Measurements from ENCODE around the gene CYP24A1.

CYP24A1 gene

DNA sequence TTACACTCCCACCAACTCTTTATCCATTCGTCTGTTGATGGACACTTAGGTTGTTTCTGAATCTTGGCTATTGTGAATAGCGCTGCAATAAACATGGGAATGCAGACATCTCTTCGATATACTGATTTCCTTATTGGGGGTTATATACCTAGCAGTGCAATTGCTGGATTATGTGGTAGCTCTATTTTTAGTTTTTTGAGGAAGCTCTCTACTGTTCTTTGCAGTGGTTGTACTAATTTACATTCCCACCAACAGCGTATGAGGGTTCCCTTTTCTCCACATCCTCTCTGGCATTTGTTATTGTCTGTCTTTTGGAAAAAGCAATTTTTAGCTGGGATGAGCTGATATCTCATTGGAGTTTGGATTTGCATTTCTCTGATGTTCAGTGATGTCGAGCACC is 29.5 kb upstream of the CYP24A1 start:
- DNase-seq (ENCODE audit: low spot score): no peak

DNA sequence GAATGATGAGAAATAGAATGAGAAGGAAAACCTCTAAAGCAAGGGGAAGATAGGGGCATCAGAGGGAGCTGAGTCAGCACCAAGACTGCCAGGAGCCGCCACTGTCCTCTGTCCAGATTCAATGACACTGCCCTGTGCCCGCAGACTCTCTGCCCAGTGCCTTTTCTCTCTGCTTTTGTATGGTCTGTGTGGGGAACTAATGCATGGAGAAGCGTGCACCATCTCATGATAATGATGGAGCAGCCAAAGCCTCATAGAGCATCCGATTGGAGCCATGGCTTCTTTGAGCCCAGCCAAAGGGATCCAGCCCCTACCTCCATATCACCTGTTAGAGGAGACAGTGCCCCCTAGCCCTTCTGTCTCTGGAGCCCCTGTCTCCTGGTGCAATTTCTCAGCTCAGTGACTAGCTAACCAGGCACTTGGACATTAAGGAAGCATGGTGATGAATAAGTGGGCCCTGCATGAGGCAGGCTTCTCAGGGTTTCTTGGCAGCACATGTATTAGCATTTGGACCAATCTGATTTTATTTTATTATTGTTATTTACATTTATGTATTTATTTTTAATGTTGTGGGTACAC is 27.6 kb upstream of the CYP24A1 start:
- DNase-seq (ENCODE audit: low spot score): no peak

DNA sequence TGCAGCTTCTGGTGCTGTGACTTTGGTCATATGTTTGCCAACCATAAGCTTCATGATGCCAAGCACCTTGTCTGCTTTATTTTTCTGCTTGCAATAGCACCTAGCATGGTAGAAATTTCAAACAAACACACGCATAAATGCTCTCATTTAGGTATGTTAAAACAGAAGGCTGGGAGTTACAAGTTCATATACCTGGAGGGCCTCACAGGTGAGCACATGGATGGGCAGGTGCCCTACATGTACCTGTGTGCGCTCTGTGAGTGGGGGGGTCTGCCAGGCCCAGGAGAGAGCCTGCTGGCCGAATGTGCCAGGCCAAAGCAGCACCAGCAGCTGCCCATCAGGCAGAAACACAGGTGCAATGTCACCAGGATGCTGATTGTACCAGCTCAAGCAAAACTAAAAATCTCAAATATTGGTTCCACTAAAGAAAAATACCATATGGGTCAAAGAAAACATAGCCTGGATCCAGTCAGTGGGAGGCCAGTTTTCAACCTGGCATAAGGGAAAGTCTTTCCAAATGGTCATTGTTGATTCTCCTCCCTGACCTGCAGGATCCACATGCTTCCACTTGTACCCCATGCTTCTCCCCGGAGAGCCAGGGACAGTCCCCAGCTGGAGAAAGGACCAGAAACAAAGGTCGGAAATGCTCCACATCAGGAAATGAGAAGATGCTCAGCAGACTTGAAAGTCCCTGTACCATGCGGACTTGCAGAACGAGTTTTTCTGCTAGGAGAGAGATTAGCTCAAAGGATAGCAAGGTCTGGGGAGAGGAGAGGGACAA is 26.9 kb upstream of the CYP24A1 start:
- no peak for DNase-seq (ENCODE audit: low spot score)

DNA sequence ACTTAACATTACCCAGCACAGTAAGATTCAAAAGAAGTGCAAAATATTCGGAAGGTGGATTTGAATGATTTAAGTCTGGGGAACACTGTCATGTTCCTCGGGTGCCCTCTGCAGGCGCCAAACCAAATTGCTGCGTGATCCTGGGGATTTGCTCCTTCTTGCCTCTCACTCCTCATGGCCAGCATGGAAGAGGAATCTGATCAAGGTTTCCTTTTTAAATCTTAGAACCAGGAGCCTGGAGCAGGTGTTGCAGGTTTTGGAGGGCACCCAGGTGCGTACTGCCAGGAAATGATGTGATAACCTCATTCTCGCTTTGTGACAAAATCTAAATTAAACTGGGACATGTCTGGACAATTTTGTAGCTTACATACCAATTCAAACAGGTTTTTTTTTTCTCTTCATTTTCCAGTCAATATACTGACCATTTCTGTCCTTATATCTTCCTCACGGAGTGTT is 26.0 kb upstream of the CYP24A1 start:
- peak; percentile 63 for DNase-seq (ENCODE audit: low spot score)

DNA sequence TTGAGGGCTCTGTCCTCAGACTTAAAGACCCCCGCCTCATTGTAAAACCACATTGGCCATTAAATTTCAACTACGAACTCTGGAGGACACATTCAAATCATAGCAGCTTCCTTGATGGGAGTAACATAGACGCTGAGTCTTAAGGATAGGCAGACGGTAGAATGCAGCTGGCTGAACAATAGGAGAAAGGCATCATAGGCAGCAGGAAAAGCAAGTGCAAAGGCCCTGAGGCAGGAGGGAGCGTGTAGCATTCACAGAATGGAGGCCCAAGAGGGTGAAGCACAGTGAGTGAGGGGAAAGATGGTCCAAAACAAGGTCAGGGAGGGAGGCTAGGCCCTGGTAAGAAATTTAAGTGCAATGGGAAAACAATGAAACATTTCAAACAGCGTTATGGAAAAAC is 25.5 kb upstream of the CYP24A1 start:
- DNase-seq (ENCODE audit: low spot score): no peak

DNA sequence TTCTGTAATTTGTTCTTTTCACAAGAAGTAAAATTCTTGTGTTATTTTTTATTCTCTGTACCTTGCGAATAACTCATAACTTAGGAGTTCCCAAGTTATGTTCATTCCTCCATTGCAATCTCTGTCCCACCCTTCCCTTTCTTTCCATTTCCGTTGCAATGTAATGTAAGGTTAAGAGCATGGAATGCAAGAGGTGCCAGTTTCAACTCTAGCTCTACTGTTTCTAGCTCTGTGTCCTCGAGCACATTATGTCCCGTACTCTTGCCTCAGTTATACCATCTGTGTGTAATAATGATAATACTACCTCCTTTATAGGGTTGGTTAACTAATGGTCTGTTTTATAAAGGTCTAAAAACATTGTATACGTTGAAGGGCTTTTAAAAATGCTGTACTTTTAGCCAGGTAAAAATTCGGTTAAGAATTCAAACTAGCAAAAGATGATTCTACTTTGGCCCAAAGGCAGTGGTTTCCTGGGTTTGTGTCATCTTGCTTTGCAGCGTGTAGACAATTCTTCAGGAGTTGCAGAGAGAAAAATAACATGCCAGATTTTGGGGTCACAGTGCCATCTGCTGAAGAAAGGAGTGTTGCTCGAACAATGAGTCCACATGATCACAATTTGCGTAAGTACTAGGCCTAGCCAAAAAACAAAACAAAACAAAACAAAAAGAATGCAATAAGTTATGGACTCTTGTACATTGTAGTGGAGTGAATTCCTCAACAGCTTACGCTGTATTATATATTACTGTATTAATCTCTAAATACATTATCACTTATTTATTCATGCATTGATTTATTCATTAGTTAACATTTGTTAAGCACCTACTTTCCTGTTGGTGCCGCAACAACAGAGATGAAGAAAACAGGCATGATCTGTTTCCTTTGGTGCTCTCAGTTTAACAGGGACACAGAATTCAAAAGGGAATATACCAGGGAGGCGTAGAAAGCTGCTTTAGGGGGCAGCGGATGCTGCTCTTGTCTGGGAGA is 24.1 kb upstream of the CYP24A1 start:
- peak; percentile 33 for DNase-seq (ENCODE audit: low spot score)

DNA sequence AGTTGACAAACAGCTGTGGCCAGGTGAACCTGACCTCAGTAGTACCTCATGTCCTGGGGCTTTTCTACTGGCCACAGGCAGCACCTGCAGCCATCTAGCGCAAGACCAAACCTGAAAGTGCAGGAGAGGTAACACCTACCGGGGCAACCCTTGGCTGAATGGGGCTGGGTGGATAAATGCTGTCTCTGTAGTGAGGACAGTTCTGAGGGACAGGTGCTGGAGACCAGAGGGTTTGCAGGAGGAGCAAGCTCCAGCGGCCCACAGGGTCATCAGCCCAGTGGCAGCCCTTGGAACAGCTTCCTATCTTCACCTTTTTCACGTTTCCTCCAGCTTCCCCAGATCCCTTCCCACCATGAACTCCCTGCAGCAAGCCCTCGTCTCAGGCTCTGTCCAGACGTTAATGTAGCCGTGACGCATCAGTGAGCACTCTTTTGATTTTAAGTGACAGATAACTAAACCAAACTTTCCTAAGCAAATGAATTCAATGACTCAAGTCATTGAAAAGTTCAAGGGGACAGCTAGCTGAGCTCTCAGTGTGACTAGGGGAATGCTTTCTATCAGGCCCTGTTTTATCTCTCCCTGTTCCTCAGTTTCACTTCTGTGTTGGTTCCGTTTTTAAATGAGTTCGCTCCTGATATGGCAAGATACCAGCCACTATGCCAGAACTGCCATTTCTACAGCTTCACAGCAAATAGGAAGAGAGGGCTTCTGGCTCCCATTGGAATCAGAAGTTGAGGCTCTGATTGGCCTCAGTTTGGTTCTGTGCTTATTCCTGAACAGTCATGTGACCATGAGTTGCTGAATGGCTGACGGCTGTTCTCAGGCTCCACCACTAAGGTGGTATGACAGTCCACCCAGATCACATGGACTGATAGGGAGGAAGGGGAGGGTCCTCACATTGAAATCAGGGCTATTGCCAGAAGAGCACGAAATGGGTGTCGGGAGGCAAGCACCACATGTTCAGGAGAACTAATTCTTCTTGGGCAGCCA is 22.0 kb upstream of the CYP24A1 start:
- DNase-seq (ENCODE audit: low spot score): no peak

DNA sequence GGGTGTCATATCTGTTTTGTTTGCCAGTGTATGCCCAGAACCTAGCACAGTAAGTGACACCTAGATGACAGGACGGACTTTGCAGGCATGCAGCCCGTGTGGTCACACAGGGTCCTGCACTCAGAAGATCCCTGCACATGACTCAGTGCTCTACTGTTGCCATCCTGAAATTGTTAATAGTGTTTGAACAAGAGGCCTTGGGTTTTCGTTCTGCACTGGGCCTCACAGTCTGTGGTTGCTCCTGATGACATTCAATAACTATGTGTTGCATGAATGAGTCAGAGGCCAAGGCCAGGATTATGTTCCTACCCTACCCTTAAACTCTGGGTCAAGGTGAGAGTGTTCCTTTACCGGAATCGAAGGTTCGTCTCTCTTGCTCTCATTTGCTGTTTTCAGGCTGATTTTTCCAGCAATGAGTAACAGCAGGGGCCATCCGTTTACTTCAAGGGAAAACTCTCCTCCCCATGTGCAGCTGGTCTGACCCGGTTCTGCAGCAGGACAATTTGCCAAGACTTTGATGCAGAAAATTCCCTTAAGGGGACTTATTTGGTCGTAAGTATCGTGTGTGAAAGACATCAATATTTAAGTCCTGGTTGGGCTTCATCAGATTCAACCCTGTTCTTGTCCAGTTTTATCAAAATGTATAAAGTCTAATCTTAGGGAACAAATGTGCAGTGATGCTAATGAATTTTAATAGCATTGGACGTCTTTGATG is 21.1 kb upstream of the CYP24A1 start:
- no peak for DNase-seq (ENCODE audit: low spot score)

DNA sequence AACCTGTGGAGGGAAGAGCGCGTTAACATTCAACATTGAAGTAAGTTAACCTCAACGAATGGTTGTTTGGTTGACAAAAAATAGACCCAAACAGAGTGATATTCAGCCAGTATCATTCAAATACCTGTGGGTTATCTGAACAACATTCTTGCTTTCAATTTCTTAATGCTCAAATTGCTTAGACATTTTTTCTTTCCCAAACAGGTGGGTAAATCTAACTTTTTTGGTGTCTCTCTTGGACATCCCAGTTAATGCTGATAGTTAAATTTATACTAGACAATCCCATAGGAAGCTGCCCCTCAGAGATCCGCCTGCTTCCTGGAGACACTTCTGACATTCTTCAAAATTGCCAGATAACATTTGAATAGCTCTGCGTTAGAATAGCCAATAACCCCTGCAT is 20.0 kb upstream of the CYP24A1 start:
- DNase-seq (ENCODE audit: low spot score): no peak

DNA sequence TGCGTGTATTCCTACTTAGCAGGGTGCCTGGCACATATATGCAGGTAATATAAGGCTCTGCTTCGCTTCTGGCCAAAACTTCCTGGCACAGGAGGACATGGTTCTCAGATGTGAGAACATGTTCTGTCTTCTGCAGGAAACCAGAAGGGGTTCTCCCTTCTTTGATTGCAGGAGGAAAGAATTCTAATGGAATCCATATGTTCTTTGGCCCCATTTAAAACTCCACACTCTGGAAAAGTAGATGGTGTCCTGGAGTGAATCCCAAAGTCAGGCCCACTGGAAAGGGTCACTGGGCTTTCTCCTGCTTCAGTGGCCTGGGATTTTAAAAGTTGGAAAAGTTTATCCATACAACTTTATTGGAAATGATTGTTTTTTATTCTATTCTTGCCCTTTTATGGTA is 16.4 kb upstream of the CYP24A1 start:
- no peak for DNase-seq (ENCODE audit: low spot score)

DNA sequence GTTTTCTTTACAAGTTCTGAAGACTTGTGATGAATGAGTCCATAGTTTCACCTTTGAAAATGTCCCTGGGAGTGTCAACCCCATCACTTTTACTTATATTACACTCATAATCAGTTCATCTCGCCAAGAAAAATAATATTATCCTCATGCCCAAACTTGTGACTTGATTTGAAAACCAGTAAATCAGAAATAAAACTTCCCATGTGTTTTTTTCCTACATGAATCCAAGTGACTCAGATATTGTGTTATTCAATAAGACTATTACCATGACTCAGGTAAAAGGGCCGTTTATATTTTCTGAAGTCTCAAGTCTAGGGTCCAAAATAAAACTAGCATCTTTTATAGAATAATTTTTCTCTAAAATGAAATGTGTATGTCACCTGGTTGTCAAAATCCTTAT is 15.8 kb upstream of the CYP24A1 start:
- no peak for DNase-seq (ENCODE audit: low spot score)

DNA sequence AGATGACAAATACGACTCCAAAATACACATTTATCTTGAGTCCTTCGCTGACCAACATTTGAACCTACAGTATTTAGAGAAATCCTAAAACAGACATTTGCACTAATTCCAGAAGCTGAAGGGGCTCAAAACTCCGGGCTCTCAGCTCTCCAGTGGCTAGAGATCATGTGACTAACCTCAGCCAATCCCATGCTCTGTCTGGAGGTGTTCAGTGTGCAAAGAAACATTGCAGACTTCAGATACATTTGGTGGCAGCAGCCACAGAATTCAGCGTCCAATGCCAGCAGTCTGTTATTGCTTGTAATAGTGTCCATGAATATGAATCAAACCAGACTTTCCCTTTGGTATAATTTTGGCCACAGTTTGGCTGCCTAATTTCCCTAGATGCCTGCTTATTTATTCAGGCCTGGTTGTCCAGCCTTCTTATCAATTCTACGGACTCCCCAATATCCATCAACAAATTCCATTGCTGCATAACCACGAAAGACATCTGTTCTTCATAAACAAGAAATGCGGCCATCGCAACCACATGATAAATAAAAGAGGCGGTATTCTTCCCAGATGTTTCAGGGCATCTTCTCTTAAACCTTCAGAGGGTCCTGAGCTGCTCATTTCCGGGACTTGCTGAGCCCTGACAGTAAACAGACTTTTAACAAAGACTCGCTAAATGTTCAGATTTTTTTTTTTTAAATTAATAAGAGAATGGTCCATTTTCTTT is 14.5 kb upstream of the CYP24A1 start:
- no peak for DNase-seq (ENCODE audit: low spot score)

DNA sequence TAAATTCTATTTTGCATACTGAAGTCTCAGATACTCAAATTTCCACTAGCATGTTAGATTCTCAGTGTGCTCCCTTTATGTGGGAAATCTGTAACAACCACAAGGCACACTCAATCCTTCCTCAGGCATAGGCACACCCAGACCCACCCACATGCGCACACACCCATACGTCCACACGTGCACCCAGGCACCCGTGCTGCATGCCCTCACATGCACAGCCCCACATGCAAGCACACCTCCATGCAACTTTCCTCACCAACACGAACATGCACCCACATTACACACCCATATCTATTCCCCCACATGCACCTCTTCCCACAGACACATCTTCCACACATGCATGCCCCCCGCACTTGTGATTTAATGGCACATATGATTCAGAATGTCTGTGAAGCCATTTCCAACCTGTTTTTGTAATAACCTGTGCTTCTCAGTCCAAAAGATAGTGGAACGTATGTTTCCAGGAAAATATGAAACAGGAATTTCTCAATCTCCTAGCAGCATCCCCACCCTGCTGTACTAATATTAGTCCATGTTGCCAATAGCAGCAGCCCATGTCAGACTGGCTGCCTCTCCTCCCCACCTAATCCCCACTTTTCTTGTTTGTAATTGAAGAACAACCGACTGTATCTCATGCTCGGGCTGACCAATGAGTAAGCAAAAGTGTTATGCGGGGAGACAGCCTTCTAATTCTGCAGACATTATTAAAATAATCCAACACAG is 11.3 kb upstream of the CYP24A1 start:
- DNase-seq (ENCODE audit: low spot score): no peak

DNA sequence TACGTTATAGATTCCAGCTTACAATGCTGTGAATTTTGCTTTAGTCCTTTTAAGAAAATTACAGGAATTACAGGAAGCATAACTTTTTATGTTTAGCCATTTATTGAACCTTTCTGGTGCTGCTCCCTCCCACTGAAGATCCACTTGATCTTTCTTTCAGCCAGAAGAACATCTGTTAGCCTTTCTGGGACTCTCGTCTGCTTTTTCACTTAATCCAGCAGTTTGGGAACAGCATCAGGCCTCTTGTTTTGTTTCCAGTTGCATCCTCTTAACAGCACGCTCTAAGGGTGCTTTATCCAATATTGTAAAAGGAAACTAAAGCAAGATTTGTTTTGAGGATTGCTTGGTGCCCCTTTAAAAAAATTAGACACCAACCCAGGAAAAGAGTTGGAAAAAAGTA is 10.3 kb upstream of the CYP24A1 start:
- DNase-seq (ENCODE audit: low spot score): no peak

DNA sequence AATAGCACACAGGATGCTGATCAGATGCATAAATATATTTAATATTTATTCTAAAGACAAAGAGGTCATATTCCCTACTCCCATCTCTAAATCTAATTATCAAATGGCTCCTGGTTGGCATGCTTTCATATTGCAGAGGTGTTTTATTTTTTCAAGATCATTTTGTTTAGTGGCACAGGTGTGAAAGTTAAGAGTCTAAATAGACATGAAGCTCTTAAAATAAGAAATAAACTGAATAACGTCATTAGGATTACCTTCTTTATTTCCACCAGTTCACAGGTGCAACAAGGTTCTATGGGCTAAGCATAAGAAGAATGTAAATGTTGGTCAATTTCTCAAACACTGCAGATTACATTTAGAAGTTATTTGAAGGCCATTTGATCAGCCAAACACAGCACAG is 7.1 kb upstream of the CYP24A1 start:
- DNase-seq (ENCODE audit: low spot score): no peak

DNA sequence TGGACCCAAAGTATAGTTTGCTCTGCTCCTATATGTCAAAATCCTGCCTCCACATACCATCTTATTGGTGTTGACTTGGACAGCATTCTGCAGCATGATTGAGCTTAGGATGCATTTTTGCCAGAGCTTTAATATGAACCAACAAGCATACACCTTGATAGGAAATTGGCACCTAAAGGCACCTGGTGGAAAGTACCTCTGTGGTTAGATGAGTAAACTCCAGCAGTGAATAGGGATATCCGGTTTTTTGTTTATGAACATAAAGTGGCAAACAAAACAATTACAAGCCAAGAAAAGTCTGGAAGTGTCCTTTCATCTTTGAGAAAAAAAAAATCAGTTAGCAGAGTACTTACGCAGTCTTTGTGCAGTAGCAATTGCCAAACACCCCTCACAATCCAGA is 6.2 kb upstream of the CYP24A1 start:
- DNase-seq (ENCODE audit: low spot score): no peak

DNA sequence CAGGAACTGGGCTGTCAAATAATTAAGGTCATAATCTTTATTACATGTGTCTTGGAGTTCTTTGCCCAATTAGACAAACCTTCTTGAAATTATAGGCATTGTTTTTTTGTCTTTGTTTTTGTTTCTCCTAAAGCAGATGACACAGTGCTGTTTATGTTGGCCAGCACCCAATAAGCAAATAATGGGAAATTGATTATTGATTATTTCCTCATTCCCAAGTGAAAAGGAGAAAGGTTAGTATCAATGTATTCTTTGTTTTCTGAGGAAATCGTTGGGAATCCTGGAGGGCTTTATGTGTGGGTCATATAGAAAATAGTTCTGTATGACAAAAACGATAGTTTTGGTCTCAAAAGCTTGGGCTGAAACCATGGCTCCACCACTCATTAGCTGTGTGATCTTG is 4.5 kb upstream of the CYP24A1 start:
- no peak for DNase-seq (ENCODE audit: low spot score)

DNA sequence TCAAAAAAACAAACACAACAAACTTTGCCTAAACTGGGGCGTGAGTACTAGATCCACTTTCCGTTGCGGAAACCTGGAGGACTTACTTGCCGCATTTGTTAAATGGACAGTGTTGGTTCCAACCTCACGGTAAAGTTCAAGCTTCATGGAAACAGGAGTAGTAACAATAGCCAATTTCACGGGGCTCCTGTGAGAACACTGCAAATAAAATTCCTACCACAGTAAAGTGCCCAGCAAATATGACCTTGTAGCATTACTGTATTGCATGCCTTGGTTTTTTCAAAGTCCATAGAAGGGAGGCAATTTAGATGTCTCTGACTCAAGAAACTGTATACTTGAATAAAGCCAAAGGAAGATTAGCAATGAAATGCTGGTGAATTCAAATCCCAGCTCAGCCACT is 3.6 kb upstream of the CYP24A1 start:
- no peak for DNase-seq (ENCODE audit: low spot score)

DNA sequence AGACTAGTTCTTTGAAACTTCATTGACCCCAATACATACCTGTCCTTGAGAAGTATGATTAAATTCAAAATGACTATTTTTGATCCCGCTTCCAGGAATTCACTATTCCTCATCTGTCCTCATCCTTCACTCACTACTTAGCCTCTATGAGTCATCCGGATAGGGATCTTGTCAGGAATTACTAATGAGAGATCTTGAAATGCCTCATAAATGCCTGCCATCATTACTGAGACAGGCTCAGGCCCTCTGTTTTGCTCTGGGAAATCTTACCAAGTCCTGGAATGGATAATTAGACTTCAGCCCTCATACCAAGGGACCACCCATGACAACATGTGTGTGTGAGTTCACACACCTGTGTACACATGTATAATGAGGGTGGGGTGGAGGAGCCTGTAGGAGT is 2.8 kb upstream of the CYP24A1 start:
- DNase-seq (ENCODE audit: low spot score): no peak

All from kidney capillary endothelial cell (primary cell).